ENCODE measurements around the gene HAUS6. TPM values are rescaled to one million over a fixed set of nuclear protein-coding genes. Genes with fewer than 3 reads are reported as not detected.

Gene HAUS6
- total RNA-seq, 3 donors from 2014 or later (not counting 1 experiment from before 2014, with no cell fraction given) = 14.6 to 18.3 (median 14.9) TPM

DNA sequence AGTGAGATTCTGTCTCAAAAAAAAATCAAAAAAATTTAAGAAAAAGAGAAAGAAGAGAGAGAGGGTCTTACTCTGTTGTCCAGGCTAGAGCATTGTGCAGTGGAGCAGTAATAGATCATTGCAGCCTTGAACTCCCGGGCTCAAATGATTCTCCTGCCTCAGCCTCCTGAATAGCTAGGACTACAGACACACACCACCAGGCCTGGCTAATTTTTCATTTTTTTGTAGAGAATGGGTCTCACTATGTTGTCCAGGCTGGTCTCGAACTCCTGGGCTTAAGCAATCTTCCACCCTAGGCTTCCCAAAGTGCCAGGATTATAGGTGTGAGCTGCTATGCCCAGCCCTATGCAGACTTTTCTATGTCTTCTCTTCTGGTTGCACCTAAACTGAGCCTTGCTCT, 28.5 kb downstream of the HAUS6 start:
- Mint-ChIP-seq H3K27me3 (ENCODE audit: low read depth in 2 of 2) (no peaks in the 10 kb centered on the region), H3K4me3 (no peak overlapping the region), H3K4me1 (peaks cover 6 to 9% of the 10 kb centered on the region in 2 donors), H3K36me3 (peaks cover 30% of the 10 kb centered on the region), H3K9me3 (no peaks in the 10 kb centered on the region), H3K27ac (peak overlapping the region in 1 of 2 donors; percentile 3)
- intact Hi-C loops (cut with micrococcal nuclease) = no loop called here
- no peak overlapping the region for H3K4me3 ChIP-seq (ENCODE audit: low read length)
- TF ChIP-seq CTCF (IDR thresholded peaks at IDR 0.05) = no peak
- DNase-seq (no peak), ATAC-seq (no peak)
- H3K36me3 ChIP-seq (ENCODE audit: control insufficient read depth, insufficient read depth, low read length) = peaks cover 56% of the 10 kb centered on the region
- H3K27me3 ChIP-seq (ENCODE audit: control insufficient read depth, insufficient read depth, low read length) = no peaks in the 10 kb centered on the region
- H3K27ac ChIP-seq (ENCODE audit: low read length) = no peak overlapping the region
- no peaks in the 10 kb centered on the region for H3K9me3 ChIP-seq (ENCODE audit: control insufficient read depth, insufficient read depth, low read length)
- no peaks in the 10 kb centered on the region for H3K4me1 ChIP-seq (ENCODE audit: control insufficient read depth, insufficient read depth, low read length)
- WGBS (ENCODE audit: insufficient coverage) = 100% methylated on average over 2 of the region's 2 CpGs

DNA sequence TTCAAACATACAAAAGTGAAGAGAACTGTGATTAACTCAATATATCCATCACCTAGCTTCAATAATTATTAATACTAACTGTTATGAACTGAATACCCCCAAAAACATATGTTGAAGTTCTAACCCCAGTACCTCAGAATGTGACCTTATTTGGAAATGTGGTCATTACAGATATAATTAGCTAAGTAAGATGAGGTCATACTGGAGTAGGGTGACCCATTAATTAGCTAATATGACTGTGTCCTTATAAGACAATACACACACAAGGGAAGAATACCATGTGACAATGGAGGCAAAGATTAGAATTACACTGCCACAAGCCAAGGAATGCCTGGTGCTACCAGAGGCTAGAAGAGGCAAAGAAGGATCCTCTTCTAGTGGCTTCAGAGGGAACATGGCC, 45.7 kb downstream of the HAUS6 start:
- no peak for TF ChIP-seq CTCF (IDR thresholded peaks at IDR 0.05)
- ATAC-seq (no peak), DNase-seq (no peak)
- H3K4me3 ChIP-seq (ENCODE audit: low read length) = no peak overlapping the region
- Mint-ChIP-seq H3K9me3 (no peaks in the 10 kb centered on the region), H3K4me1 (peaks cover 6 to 9% of the 10 kb centered on the region in 2 donors), H3K36me3 (peaks cover 23% of the 10 kb centered on the region), H3K27ac (peak overlapping the region in 1 of 2 donors; percentile 58), H3K27me3 (ENCODE audit: low read depth in 2 of 2) (no peaks in the 10 kb centered on the region), H3K4me3 (no peak overlapping the region)
- H3K4me1 ChIP-seq (ENCODE audit: control insufficient read depth, insufficient read depth, low read length) = peaks cover 1% of the 10 kb centered on the region
- H3K27me3 ChIP-seq (ENCODE audit: control insufficient read depth, insufficient read depth, low read length) = no peaks in the 10 kb centered on the region
- no peaks in the 10 kb centered on the region for H3K9me3 ChIP-seq (ENCODE audit: control insufficient read depth, insufficient read depth, low read length)
- intact Hi-C loops (cut with micrococcal nuclease) = no loop called here
- no peak overlapping the region for H3K27ac ChIP-seq (ENCODE audit: low read length)
- peaks cover 52% of the 10 kb centered on the region for H3K36me3 ChIP-seq (ENCODE audit: control insufficient read depth, insufficient read depth, low read length)

GRCh38 chr9:19050637-19051591, 51.8 kb downstream of the HAUS6 start:
- WGBS (ENCODE audit: insufficient coverage) = 92% methylated on average over 6 of the region's 12 CpGs
- intact Hi-C loops (cut with micrococcal nuclease) = no loop called here
- ATAC-seq = no peak
- peaks cover 6% of the 10 kb centered on the region for H3K36me3 ChIP-seq (ENCODE audit: control insufficient read depth, insufficient read depth, low read length)
- Mint-ChIP-seq H3K9me3 (no peaks in the 10 kb centered on the region), H3K4me3 (peak overlapping the region; percentile 94), H3K27ac (peak overlapping the region; percentile 95 to 96), H3K27me3 (ENCODE audit: low read depth in 2 of 2) (no peaks in the 10 kb centered on the region), H3K4me1 (peaks cover 30 to 33% of the 10 kb centered on the region in 2 donors), H3K36me3 (no peaks in the 10 kb centered on the region)
- H3K9me3 ChIP-seq (ENCODE audit: control insufficient read depth, insufficient read depth, low read length) = no peaks in the 10 kb centered on the region
- peaks cover 20% of the 10 kb centered on the region for H3K4me1 ChIP-seq (ENCODE audit: control insufficient read depth, insufficient read depth, low read length)
- DNase-seq = peak in 1 of 2 donors; percentile 22
- peak overlapping the region; percentile 77 for H3K4me3 ChIP-seq (ENCODE audit: low read length)
- H3K27me3 ChIP-seq (ENCODE audit: control insufficient read depth, insufficient read depth, low read length) = no peaks in the 10 kb centered on the region
- H3K27ac ChIP-seq (ENCODE audit: low read length) = no peak overlapping the region
- no peak for TF ChIP-seq CTCF (IDR thresholded peaks at IDR 0.05)
